ENCODE measurements around the gene AHSG.

The AHSG gene

GRCh38 chr3:186599142-186599784 is 13.6 kb upstream of the AHSG start:
- no peak overlapping the region for H3K27ac ChIP-seq
- TF ChIP-seq CTCF (IDR thresholded peaks at IDR 0.05) = no peak
- H3K4me3 ChIP-seq = no peak overlapping the region
- no peak for DNase-seq (ENCODE audit: low spot score)

DNA sequence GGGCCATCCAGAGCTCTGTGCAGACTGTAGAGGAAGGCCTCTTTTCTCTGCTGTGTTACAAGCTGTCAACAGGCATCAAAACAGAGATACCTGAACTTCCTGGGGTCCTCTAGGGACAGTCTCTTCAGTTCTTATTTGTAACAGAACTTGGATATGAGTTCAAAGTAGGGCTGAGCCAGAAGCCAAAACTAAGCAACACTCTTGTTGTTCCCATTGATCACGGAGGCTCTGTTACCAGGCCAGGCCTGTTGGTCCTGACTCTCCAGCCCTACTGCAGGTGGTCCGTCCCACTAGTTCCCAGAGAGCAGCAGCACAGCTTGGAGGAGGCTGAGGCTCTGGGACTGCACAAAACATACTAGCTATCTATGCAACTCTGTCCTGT is 13.1 kb upstream of the AHSG start:
- no peak for TF ChIP-seq CTCF (IDR thresholded peaks at IDR 0.05)
- DNase-seq (ENCODE audit: low spot score) = no peak
- Histone ChIP-seq H3K4me3 (no peak overlapping the region), H3K27ac (no peak overlapping the region)

DNA sequence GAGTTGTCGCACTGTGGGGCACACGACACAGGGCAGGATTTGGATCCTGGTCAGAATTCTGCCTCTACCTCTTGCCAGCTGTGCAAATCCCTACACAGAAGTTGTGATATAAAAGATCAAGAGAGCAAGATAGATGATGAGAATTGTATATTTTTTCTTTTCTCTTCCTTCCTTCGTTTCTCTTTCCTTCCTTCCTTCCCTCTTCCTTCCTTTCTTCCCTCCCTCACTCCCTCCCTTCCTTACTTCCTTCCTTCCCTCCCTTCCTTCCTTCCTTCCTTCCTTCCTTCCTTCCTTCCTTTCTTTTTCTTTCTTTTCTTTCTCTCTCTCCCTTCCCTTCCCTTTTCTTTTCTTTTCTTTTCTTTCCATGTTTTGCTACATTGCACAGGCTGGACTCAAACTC is 12.0 kb upstream of the AHSG start:
- H3K27ac ChIP-seq = no peak overlapping the region
- no peak overlapping the region for H3K4me3 ChIP-seq
- no peak for TF ChIP-seq CTCF (IDR thresholded peaks at IDR 0.05)
- no peak for DNase-seq (ENCODE audit: low spot score)

GRCh38 chr3:186603159-186603558 is 9.7 kb upstream of the AHSG start:
- no peak for TF ChIP-seq CTCF (IDR thresholded peaks at IDR 0.05)
- Histone ChIP-seq H3K4me3 (no peak overlapping the region), H3K27ac (no peak overlapping the region)
- no peak for DNase-seq (ENCODE audit: low spot score)

DNA sequence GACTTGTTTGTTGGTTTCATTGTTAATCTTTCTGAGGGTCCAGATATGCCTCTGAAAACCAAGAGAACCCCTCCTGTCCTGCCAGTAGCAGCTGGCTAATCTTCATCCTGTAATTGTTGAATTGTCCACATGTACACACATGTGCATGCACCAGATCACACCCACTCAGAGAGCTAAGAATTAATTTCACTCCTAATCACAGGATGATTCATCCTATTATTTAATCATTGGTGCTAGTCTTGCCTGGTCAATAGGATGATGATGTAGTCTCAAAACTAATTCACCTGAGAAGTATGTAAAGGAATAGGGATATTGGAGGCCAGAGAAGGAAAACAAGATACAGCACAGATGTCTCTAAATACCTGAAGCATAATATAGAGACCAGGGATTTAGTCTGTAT is 7.8 kb upstream of the AHSG start:
- no peak for TF ChIP-seq CTCF (IDR thresholded peaks at IDR 0.05)
- no peak overlapping the region for H3K4me3 ChIP-seq
- no peak overlapping the region for H3K27ac ChIP-seq
- no peak for DNase-seq (ENCODE audit: low spot score)

DNA sequence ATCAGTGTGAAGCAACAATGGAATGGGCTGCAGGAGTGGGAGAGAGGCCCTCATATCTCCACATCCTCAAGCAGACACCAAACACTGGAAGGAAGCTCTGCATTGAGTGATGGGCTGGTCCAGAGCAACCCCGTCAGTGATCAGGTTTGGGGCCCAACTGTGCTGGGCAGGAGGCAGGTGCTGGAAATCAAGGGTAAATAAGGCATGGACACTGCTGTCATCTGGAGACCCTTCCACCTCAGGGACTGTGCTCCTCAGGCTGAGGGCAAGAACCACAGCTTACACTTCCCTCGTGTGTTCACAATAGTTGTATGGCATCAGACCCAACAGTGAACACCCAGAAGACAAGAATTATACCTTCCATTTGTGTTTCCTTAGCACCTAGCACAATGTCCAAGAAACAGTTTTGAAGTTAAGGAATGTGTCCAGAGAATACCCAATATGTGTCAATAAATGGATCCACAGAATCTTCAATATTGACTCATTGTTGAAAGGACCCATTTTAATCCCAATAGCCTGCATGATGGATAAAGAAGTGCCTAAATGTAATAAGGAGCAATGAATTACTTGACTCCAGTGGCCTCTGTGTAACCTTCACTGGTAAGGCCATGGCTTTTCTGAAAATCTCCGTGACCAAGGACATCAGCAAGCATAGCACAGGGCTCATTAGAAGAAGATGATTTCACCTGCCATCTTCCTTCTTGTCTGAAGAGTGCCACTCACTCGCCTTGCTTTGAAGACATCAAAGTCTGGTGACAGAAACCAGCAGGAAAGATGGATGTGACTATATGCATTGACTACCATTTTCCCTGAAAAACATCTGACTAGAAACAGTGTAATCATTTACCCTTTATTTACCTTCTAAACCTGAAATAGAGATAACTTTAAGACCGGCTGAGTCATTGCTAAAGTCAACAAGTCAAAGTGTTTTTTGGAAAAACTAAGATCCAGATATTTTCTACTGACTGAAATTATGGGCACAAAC is 7.0 kb upstream of the AHSG start:
- DNase-seq (ENCODE audit: low spot score) = no peak
- Histone ChIP-seq H3K4me3 (no peak overlapping the region), H3K27ac (no peak overlapping the region)
- no peak for TF ChIP-seq CTCF (IDR thresholded peaks at IDR 0.05)

All from coronary artery (tissue), 2 donors.